Measurements from ENCODE around the gene A2ML1.

Gene A2ML1

DNA sequence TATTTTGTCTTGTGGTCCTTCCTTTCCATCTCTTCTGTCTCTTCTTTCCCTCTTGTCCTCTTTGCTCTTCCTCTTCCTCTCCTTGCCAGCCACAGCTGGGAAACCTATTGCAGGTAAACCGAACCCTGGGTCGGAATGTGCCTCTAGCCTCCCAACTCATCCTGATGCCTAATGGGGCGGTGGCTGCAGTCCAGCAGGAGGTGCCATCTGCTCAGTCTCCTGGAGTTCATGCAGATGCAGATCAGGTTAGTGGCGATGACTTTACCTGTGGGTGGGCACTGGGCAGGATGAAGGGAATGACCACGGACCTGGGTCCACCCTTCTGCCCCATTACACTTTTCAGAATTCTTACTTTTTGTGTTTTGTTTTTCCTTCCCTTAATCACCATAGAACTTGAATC lies 100.1 kb downstream of the A2ML1 start:
- Histone ChIP-seq H3K4me2 (ENCODE audit: low read length) (no peak overlapping the region), H4K20me1 (ENCODE audit: control insufficient read depth, insufficient read depth, low read depth, low read length) (no peaks in the 10 kb centered on the region), H3K9me2 (replicated peaks; ENCODE audit: control insufficient read depth, low read length) (no peaks in the 10 kb centered on the region), H3K79me2 (ENCODE audit: control insufficient read depth, low read length) (no peaks in the 10 kb centered on the region), H3K27ac (ENCODE audit: low read depth, low read length) (no peak overlapping the region), H3K27me3 (ENCODE audit: control insufficient read depth, low read length) (no peaks in the 10 kb centered on the region), H3K36me3 (ENCODE audit: control insufficient read depth, low read length) (peaks cover 20% of the 10 kb centered on the region), H3F3A (ENCODE audit: control insufficient read depth, insufficient read depth) (no peaks in the 10 kb centered on the region), H3K4me1 (ENCODE audit: control insufficient read depth, low read length) (no peaks in the 10 kb centered on the region), H3K4me3 (ENCODE audit: low read length) (no peak overlapping the region), H3K9me3 (ENCODE audit: control insufficient read depth, insufficient read depth, low read length) (no peaks in the 10 kb centered on the region)
- TF ChIP-seq, protein P1, sequence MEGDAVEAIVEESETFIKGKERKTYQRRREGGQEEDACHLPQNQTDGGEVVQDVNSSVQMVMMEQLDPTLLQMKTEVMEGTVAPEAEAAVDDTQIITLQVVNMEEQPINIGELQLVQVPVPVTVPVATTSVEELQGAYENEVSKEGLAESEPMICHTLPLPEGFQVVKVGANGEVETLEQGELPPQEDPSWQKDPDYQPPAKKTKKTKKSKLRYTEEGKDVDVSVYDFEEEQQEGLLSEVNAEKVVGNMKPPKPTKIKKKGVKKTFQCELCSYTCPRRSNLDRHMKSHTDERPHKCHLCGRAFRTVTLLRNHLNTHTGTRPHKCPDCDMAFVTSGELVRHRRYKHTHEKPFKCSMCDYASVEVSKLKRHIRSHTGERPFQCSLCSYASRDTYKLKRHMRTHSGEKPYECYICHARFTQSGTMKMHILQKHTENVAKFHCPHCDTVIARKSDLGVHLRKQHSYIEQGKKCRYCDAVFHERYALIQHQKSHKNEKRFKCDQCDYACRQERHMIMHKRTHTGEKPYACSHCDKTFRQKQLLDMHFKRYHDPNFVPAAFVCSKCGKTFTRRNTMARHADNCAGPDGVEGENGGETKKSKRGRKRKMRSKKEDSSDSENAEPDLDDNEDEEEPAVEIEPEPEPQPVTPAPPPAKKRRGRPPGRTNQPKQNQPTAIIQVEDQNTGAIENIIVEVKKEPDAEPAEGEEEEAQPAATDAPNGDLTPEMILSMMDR (IDR thresholded peaks at IDR 0.05; ENCODE audit: low read depth, low read length, poor library complexity, severe bottlenecking) = no peak
- TF ChIP-seq EZH2phosphoT487 (IDR thresholded peaks at IDR 0.05; ENCODE audit: borderline replicate concordance, low read length) = no peak
